Islet precursor cell (in vitro differentiated cells): ENCODE results near the gene EPS15.
"Not testable (repeated sequence)": the region's sequence is repeated elsewhere in the genome, so short reads cannot be mapped to it uniquely, and the experiment has no call there.

Experiments used
- DNase-seq: peaks from one replicate; pipeline ENCODE4 v3.0.0-alpha.2; 2018

EPS15 gene

DNA sequence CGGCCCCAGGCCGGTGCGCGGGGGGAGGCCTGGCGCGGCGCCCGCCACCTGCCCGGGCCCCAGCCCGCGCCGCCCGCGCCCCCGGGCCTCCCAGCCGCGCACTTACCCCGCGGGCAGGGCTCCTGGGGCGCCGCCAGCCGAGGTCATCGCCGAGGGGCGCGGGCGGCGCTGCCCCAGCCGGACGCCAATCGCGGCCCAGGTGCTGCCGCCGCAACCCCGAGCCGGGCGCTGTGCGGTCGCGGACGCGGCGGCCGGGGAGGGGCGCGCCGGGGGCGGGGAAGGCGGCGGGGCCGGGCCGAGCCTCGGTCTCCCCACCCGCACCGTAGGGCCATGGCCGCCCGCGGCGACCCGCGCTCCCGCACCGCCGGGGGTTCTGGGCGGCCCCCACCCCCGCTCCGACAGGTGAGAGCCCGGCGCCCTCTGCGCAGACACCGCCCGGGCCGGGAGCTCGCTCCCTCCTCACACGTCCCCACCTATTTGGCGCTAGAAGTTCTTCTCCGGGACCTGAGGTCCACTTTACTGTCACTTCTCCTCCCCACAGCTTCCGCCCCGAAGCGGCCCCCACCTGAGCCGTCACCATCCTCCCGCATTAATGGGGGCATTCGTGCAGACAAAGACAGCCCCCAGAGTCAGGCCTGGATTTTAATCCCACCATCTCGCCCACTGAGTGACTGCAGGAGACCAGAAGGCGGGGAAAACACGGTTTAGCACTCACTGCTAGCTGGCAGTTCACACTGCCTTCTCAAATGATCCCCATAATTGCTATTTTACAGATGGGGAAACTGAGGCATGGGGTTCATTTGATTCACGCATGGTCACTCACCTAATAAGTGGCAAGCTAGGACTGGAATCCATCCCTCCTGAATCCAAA, 188.5 kb downstream of the EPS15 start, which contains the start of gene TTC39A:
TSS of gene TTC39A (minus strand) at position 232 of the 871 bp plus-strand sequence. CDS start at position 147, 85 bp downstream.
- DNase-seq: peak; percentile 55

DNA sequence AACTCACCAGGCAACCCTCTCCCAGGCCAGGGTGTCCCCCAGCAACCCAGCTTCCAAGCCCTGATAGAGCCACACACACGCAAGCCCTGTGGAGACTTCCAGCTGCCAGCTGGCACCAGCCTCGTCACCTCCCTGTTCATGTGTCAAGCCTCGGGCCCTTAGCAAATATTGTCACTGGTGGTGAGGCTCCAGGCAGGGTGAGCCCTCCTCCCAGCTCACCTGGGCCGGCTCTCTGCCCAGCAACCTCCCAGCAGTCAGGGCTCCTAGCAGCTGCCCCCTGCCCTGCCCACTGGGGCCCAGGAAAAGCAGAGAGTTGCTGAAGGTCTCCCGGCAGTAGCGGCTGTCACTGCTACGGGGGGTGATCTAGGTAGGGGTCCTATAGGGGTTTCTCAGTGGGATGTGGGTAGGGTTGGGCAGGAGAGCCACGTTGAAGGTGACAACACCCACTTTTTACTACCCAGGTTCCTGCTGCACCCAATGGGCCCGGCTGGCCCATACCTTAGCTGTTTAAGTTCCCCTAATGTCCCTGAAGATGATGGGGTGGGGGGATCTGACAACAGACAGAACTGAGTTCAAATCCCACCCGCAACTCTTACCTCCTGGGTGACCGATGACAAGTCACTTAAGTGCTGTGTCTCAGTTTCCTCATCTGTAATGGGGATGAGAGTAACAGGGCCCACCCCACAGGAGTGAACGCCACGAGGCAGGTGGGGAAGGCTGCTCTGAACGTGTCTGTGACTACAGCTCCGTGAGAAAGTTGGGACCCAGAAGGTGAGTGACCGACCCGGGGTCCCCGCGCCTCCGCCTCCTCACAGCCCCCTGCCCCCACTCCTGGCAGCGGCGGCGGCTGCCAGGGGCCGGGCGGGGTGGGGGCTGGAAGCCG, 189.4 kb downstream of the EPS15 start:
- DNase-seq: peak; percentile 56

DNA sequence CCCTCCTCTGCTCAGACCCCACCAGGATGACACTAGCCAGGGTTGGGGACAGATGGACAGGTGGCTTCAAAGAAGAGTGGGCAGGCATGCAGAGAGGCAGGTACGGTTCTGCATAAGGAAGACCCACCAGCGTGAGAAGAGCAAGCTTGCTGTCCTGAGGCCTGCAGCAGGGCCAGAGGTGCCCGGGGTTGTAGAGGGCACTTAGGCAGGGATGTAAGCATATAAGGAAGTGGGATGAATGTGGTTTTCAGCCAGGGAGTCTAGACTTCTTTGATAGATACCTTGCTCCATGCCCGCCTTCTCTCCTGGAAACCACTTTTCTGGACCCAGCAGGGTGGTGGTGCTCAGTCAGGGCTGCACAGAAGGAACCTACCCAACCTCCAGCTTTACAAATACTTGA, 190.1 kb downstream of the EPS15 start:
- peak; percentile 44 for DNase-seq

DNA sequence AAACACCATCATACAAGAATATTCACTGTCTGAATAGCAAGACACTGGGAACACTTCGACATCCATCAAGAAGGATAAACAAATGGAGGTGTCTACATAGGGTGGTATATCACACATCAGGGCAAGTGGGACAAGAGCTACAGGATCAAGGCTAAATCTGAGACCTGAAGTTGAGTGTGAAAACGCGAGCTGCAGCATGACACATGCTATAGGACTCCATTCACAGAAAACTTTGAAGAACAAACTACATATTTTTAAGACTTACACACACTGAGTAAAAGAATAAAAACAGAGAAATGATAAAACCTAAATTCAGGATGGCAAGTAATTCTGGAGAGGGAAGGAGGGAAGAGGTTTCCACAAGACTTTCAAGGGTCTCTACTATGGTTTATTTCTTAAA, 190.8 kb downstream of the EPS15 start:
- DNase-seq: no peak

DNA sequence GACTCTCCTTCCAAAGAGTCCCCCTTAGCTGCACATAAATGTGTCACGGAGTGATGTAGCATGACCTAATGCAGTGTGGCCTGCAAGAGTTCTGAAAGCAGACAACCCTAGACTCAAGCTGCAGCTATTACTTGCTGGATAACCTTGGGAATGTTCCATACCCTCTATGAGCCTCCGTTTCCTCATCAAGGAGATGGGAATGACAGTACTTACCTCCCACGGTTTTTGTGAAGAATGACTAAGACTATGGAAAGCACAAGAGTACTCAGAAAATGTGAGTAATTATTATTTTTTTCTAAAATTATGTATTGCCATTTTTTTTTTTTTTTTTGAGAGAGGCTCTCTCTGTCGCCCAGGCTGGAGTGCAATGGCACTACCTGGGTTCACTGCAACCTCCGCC, 191.7 kb downstream of the EPS15 start:
- no peak for DNase-seq

DNA sequence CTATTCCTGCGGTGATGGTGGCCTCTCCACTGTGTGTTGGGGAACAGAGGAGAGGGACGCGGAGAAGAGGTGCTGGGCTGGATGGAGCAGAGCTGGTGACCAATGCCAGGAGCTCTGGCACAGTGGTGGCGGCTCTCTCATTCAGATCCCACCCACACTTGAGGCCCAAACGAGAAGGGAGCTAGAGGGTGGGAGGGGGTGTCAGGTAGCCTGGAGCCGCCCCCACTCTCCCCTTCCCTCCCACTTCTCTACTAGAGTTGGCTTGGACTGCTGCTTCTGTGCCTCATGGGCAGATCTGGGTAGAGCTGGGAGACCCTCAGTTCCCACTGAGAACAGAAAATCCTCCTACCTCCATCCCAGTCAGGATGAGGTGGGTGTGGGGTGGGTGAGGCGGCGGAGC, 192.2 kb downstream of the EPS15 start:
- DNase-seq: peak; percentile 38

DNA sequence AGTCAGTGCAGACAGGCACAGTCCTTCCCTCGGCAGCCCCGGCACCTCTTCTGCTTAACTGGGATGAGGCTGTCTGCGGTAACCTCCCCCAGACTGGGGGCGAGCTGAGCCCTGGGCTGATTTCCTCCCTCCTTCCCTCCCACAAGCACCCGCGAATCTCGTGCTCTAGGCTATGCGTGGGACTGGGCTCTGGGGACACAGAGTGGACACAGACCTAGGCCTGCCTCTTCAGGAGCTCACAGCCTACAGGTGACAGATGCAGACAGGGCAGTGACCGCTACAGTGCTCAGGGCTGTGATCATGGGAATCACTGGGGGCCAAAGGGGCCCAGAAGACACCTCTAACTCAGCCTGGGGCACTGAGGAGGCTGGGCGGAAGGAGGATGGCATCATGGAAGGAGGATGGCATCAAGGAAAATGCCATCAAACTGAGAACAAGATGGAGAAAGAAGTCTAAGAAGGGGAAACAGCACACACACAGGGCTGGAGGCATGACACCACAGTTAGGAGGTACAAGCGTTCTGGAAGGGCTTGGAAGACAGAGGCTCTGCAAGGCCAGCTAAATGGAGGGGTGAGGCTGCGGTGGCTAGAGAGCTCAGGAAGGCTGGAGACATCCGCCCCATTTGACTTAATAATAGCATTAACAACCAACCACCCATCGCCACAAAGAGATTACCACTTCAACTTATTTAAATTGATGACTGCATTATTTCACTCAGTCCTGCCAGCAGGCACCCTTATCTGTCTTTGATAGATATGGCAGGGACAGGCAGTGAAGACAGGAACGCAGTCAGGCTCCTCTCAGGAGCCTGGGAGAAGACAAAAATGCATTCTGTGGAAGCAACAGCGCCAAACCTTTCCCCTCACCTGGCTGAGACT, 192.9 kb downstream of the EPS15 start:
- DNase-seq: no peak

DNA sequence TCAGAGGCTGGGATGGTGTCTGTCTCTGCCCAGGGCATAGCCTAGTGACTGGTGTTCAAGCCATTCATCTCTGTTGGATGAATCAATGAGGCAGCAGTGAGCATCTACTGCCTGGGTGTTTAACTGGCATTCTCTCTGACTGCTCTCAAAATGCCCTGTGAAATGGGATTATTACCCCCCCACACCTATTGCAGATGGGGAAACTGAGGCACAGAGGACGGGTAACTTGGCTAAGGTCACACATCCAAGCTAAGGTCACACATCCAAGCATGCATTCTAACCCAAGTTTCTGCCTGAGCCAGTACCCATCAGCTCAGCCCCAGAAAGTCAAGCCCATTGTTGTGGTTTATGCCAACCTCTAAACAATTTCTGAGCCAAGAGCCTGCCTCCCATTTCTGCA, 193.7 kb downstream of the EPS15 start:
- DNase-seq: no peak

DNA sequence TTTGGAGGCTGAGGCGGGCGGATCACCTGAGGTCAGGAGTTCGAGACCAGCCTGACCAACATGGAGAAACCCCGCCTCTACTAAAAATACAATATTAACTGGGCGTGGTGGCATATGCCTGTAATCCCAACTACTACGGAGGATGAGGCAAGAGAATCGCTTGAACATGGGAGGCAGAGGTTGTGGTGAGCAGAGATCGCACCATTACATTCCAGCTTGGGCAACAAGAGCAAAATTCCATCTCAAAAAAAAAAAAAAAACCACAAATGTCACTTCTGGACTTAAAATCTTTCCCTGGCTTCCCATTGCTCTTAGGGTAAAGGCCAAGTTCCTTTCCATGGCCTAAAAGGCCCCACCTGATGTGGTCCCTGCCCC, 194.1 kb downstream of the EPS15 start:
- DNase-seq: not testable (repeated sequence)

DNA sequence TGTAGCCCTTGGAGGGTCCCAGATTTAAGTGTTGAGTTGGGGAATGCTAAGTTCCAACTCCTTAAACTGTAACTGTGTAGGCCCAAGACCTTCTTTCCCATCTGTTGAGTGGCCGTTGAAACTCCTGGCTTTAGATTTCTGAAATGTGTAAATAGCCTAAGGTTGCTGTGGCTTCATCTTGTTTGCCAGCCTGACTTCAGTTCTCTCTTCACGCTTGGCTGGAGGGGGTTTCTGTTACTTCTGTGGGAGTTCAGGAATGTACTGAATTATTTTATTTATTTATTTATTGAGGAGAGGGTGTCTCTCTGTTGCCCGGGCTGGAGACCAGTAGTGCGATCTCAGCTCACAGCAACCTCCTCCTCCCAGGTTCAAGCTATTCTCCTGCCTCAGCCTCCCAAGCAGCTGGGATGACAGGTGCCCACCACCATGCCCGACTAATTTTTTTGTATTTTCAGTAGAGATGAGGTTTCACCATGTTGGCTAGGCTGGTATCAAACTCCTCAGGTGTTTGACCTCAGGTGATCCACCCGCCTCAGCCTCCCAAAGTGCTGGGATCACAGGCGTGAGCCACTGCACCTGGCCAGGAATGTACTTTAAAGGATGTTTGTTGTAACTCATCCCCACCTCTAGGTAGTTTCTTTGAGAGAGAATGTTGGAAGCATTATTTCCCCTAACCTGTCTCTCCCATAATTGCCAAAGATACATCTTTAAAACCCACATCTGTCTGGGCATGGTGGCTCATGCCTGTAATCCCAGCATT, 194.6 kb downstream of the EPS15 start:
- no peak for DNase-seq

DNA sequence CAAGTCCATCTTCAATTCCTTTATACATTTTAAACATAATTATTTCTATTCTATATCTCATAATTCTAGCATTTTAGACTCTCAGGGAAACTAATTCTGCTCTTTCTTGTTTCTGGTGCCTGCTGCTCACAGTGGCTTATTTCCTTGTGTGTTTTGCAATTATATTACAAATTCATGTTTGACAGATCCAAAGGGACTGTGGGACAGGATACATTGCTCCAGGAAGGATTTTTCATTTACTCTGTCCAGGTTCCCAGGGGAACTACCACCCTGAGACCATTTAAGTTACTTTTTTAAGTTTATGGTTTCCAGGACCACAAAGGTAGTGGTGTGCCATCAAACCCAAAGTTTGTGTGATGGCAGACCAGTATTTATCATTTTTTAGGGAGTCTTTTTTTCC, 195.3 kb downstream of the EPS15 start:
- DNase-seq: no peak

DNA sequence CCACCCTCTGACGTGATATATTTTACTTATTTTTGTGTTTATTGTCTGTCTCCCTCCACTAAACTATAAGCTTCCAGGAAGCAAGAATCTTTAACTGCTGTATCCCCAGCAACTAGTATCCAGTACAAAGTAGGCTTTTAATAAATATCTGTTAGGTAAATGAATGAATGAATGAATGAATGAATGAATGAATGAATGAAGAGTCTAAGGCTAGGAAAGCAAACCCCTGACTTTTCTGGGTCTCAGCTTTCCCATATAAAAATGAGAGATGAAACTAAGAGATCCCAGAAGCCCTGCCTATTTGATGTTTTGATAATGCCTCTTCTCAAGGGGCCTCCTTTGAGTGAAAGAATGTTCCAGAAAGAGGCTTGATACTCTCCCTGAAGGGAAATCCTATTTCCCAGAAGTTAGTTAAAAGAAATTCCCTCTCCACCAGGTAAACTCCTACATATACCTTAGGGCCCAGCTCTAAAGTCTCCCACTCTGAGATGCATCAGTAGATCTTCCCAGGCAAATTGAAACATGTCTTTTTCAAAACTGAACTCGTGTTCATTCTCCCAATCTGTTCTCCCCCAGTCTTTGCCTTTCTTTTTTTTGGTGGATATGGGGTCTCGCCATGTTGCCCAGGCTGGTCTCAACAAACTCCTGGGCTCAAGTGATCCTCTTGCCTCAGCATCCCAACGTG, 196.5 kb downstream of the EPS15 start:
- no peak for DNase-seq

DNA sequence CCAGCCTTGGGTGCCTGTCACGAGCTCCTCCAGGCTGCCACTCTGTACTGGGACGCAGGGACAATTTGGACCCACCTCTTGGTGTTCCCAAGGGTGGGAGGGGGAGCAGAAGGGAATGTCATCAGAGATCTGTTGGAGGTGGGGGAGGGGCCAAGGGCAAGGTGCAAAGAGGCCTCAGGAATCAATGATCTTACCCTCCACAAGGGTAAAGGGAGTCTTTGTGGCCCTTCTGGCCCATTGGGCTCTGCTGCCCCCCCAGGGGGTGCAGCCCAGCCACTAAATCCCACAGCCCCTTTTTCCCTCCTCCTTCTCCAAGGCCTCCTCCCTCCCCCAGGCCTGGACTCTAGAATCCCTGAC, 197.2 kb downstream of the EPS15 start:
- DNase-seq: no peak

DNA sequence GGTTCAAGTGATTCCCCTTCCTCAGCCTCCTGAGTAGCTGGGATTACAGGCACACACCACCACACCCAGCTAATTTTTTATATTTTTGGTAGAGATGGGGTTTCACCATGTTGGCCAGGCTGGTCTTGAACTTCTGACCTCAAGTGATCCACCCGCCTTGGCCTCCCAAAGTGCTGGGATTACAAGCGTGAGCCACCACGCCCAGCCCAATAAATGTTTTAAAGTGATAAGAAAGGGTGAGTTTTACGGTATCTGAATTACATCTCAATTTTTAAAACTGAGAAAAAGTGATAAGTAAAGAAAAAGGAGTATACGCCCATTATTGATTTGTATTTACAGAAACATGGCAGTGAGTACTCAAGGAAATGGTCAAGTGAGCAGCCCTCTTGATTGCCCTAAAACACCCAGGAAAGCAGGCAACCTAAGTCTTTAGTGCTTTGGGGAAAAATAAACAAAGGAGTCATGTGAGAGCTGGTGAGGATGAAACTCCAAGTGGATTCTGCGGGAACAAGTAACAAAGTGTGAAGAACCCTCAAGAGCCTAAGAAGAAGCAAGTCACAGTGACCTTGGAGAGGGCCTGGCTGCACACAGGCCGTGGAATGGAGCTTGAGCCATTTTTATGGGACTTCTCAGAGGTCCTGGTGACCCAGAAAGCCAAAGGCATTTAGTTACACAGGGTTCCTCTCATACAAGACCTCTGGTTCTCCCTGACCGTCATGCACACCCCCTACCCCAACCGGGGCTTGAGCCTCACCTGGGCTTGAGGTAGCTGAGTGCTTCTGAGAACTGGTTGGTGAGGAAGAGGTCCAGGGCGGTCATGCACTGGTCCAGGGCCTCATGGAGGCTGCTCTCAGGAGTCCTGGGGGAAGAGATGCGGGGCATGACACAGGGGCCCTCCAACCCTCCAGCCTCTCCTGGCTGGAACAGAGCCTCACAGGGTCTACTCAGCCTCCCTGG, 197.8 kb downstream of the EPS15 start:
- no peak for DNase-seq

DNA sequence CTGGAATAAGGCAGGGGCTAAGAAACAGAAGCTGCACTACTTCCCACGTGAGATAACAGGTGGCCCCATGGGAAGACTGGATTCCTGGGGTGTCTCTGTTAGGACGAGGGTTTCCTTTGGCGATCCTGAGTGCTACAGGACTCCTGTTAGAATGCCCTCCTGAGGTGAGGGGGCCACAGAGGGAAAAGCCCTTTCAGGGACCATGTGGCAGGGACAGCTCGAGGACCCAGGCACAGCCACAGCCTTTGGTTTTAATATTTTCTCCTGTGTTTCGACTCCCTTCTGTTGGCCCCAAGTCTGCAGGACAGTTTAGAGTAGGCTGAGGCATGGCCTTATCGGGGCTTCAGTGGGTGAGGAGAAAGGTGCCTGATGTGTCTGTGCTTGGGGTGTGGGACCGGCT, 201.3 kb downstream of the EPS15 start:
- DNase-seq: no peak

DNA sequence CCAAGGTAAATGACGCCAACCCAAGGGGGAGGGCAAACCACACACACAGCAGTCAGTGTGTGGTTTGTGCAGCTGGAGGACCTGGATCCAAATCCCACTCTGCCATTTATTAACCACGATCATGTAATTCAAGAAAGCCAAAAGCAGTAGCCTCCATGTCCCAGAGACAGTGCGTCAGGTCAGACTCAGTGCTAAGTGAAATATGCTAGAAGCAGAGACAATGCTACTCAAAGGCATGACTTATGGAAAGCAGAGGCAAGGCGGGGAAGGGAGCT, 202.3 kb downstream of the EPS15 start:
- no peak for DNase-seq

DNA sequence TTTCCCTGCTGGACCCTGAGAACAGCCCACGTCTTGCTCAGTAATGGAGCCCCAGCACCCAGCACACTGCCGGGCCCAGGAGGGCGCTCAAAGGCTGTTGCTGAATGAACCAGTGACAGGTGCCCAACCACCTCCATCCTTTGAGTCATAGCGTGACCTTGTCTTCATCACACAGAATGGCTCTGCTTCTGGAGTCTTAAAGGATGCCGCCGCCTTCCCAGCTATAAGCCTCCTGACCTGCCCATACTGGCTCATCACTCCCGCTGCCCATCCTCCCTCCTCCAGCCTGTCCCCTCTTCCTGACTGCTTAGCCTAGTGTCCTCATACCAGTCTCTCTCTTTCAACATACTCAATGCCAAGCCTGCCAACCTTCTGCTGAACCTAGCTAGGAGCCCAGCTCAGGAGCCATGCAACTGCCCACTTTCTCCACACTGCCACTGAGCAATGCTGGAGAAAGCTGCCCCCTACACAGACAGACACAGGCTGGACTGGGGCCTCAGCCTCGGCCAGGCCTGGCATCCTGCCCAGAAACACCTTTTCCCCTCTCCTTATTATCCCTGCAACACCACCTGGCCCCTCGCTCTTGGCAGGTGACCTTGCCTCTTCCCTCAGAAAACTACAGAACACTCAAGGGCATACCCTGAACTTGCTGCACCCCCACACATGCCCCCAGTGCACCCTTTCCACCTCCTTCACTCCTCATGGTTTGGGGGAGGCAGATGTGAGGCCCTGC, 202.8 kb downstream of the EPS15 start:
- DNase-seq: no peak

DNA sequence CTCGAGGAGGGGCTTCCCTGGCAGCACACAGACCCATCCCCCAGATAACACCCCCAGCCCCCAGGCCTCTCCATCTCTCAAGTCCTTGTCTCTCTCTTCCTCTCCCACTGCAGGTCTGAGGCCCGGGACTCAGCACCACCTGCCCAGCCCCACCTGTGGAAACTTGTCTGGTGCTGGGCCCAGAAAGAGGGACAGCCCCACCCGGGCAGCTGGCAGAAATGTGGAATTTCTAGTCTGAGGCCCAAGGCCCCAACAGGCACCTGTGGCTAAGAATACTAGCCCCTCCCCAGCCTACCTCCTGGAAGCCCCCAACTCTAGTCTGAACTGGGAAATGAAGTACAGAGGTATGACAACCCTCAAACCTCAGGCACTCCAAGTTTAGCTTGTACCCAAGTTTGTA, 204.1 kb downstream of the EPS15 start:
- no peak for DNase-seq

DNA sequence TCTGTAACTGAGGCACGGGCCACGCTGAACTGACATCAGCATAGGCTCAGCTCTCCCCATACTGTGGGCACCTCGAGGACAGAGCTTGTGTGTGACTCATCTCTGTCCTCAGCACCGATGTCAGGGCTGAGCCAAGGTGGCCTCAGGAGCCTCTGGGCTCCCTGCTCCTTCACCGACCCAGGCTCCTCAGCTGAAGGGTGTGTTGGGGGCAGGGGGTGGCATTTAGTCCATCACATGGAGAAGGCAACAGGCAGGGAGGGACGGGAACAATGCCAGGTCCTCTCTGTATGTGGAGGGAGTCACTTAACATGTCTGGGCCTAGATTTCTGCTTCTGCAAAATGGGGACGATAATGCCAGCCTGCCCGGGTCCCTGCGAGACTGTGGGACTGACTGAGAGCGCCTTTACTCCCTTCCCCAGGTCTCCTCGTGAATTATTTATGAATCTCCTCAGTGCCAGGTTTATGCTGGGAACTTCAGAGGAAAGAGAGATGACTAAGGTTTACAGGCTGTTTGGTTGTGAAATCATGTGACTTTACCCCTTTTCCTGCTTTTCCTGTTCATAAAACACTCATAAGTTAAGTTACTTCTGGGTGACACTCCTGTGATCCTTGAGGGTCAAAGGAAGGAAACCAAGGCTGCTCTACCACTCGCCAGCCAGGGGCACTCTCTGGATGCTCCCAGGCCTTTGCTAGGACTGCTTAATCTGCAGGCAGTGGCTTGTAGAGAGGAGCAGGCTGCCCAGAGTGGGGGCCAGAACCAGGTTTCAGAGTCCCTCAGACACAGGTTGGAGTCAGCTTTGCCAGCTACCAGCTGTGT, 204.9 kb downstream of the EPS15 start:
- DNase-seq: no peak
